Coronary artery (tissue), 2 donors: ENCODE measurements around the gene DNAJB14.

Experiments
- DNase-seq: peaks from one replicate; pipeline ENCODE4 v3.0.0-alpha.2; 2017; ENCODE audit warnings: low spot score
- H3K27ac ChIP-seq, 2 donors: fragments of 200-600 bp; sonication (generic); one replicate each; pipeline ENCODE4 v1.5.1; 2016 to 2019
- H3K4me3 ChIP-seq: fragments of 200-600 bp; sonication (generic); 2 replicates; pipeline ENCODE4 v1.5.1; 2016; ENCODE audit warnings: mild to moderate bottlenecking, moderate library complexity
- TF ChIP-seq, protein P1 (sequence below): fragments of 200-600 bp; sonication (generic); IDR thresholded peaks from one replicate; pipeline ENCODE4 v1.5.1; 2019; ENCODE audit warnings: antibody characterized with exemption

Gene DNAJB14

DNA sequence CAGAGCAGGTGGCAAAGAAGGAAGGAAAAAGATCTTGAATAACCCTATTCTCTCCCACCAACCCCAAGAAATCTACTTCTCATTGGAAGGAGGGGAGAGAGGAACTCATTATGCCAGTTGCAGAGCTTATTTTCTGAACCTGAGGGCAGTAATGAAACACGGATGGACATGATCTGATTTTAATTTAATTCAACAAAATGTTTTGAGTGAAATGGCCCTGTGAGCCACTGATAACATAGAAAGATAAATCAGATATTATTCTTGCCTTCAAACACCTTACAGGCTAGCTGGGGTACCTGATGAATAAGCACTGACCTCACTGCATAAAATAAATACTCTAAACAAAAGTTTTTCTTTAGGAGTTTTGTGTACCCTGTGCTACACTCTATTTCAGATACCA, 99.5 kb downstream of the DNAJB14 start:
- Histone ChIP-seq H3K4me3 (no peak overlapping the region), H3K27ac (no peak overlapping the region)
- TF ChIP-seq, protein P1, sequence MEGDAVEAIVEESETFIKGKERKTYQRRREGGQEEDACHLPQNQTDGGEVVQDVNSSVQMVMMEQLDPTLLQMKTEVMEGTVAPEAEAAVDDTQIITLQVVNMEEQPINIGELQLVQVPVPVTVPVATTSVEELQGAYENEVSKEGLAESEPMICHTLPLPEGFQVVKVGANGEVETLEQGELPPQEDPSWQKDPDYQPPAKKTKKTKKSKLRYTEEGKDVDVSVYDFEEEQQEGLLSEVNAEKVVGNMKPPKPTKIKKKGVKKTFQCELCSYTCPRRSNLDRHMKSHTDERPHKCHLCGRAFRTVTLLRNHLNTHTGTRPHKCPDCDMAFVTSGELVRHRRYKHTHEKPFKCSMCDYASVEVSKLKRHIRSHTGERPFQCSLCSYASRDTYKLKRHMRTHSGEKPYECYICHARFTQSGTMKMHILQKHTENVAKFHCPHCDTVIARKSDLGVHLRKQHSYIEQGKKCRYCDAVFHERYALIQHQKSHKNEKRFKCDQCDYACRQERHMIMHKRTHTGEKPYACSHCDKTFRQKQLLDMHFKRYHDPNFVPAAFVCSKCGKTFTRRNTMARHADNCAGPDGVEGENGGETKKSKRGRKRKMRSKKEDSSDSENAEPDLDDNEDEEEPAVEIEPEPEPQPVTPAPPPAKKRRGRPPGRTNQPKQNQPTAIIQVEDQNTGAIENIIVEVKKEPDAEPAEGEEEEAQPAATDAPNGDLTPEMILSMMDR: no peak
- no peak for DNase-seq
